Naive thymus-derived CD4-positive, alpha-beta T cell (primary cell): ENCODE measurements around the gene TMEM242. TPM values are rescaled to one million over a fixed set of nuclear protein-coding genes. Genes with fewer than 3 reads are reported as not detected.

Experiments used
- ATAC-seq: fragments of 150-1000 bp; cut with Tn5 transposase; 2 replicates; pipeline ENCODE4 v1.10.0; 2021; ENCODE audit warnings: mild to moderate bottlenecking, moderate library complexity
- CTCF ChIA-PET: fragments of 350-600 bp; sonication (Branson Sonifier 250); formaldehyde crosslinking; loops from one replicate; lab custom pipeline; 2021; ENCODE audit warnings: antibody characterized with exemption; lab: Charles Lee
- POLR2A ChIA-PET: fragments of 350-600 bp; sonication (Branson Sonifier 250); formaldehyde crosslinking; loops from one replicate; lab custom pipeline; 2021; ENCODE audit warnings: antibody characterized with exemption, inconsistent platforms; lab: Charles Lee
- DNase-seq, 9 donors: peaks; one replicate each; pipeline versions ENCODE4 v3.0.0 to v3.0.0-alpha.2; 2020 to 2022; ENCODE audit warnings: mixed read lengths in 1 of 9
- H3K27ac ChIP-seq: one replicate; pipeline ENCODE4 v1.7.0; 2013; ENCODE audit warnings: mild to moderate bottlenecking, low read depth, low read length, moderate library complexity
- H3K27me3 ChIP-seq, 2 donors: one replicate each; pipeline ENCODE4 v1.7.0; 2013; ENCODE audit warnings: low read length in 2 of 2, mild to moderate bottlenecking in 2 of 2, moderate library complexity in 2 of 2; ENCODE audit not compliant: control insufficient read depth in 2 of 2, insufficient read depth in 2 of 2
- H3K36me3 ChIP-seq, 3 experiments: 1 replicate in 2 of 3; 2 replicates in 1 of 3; pipeline ENCODE4 v1.7.0; 2013; ENCODE audit warnings: low read length in 3 of 3, mild to moderate bottlenecking in 3 of 3, moderate library complexity in 1 of 3; ENCODE audit not compliant: insufficient read depth in 3 of 3, control insufficient read depth in 2 of 3
- H3K4me1 ChIP-seq, 2 donors: one replicate each; pipeline ENCODE4 v1.7.0; 2013; ENCODE audit warnings: low read length in 2 of 2, mild to moderate bottlenecking in 2 of 2, moderate library complexity in 1 of 2; ENCODE audit not compliant: control insufficient read depth in 2 of 2, insufficient read depth in 2 of 2
- H3K4me3 ChIP-seq: 2 replicates; pipeline ENCODE4 v1.7.0; 2013; ENCODE audit warnings: mild to moderate bottlenecking, low read length
- H3K9me3 ChIP-seq, 3 experiments: 1 replicate in 2 of 3; 2 replicates in 1 of 3; pipeline ENCODE4 v1.7.0; 2013; ENCODE audit warnings: low read length in 3 of 3; ENCODE audit not compliant: control insufficient read depth in 2 of 3
- H3K27ac Mint-ChIP-seq, 9 donors: one replicate each; pipeline ENCODE4 v1.8.0; 2020 to 2022; ENCODE audit warnings: mixed read lengths in 9 of 9, mild to moderate bottlenecking in 8 of 9, moderate library complexity in 5 of 9, inconsistent platforms in 2 of 9
- H3K27me3 Mint-ChIP-seq, 5 donors: one replicate each; pipeline ENCODE4 v1.8.0; 2021 to 2022; ENCODE audit warnings: mixed read lengths in 5 of 5, mild to moderate bottlenecking in 1 of 5
- H3K36me3 Mint-ChIP-seq, 5 donors: one replicate each; pipeline ENCODE4 v1.8.0; 2020 to 2022; ENCODE audit warnings: mixed read lengths in 5 of 5, mild to moderate bottlenecking in 3 of 5, inconsistent platforms in 1 of 5
- H3K4me1 Mint-ChIP-seq, 7 donors: one replicate each; pipeline ENCODE4 v1.8.0; 2020 to 2022; ENCODE audit warnings: mixed read lengths in 7 of 7, mild to moderate bottlenecking in 3 of 7, inconsistent platforms in 1 of 7
- H3K4me3 Mint-ChIP-seq, 10 donors: one replicate each; pipeline ENCODE4 v1.8.0; 2020 to 2022; ENCODE audit warnings: mild to moderate bottlenecking in 10 of 10, mixed read lengths in 10 of 10, moderate library complexity in 6 of 10, inconsistent platforms in 2 of 10
- H3K9me3 Mint-ChIP-seq, 11 donors: one replicate each; pipeline ENCODE4 v1.8.0; 2020 to 2022; ENCODE audit warnings: mixed read lengths in 11 of 11, mild to moderate bottlenecking in 4 of 11, inconsistent platforms in 1 of 11, moderate library complexity in 1 of 11
- intact Hi-C, 2 donors: fragments of 100-400 bp; cut with micrococcal nuclease; formaldehyde crosslinking; loops; one replicate each; pipeline ENCODE4 v1.15.1; 2023
- polyA plus RNA-seq, 2 donors: library from polyadenylated mRNA; unstranded; fragments of 300-500 nt; fragmentation: Illumina TruSeq; gene quantifications; one replicate each; pipeline ENCODE4 v1.2.3, GENCODE V29; 2021
- total RNA-seq, 6 experiments: library from RNA in 5 of 6; stranded (reverse) in 5 of 6; gene quantifications; 1 replicate in 5 of 6; 2 replicates in 1 of 6; pipeline ENCODE4 v1.2.3 and lab custom pipeline; 2021 to 2026

The TMEM242 gene
- total and polyA plus RNA-seq, 7 experiments from 2014 or later, result 6.6 to 15.6 (median 12.8) TPM

DNA sequence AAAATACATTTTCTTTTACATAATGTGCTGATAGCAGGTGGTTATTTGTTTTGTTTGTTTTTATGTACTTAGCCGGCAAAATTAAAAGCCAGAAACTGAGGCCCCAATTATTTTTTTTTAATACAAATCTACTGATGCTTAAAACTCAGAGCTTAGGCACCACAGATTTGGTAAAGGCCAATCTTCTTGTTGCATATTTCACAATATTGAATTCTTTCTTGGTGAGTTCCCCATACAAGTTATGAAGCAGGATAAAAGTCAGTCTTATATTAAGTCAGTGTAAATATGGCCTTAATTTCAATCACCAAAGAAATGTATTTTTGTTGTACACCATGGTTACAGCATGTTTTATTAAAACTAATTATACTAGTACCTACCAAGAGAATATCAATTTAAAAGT is 41.4 kb upstream of the TMEM242 start:
- ChIA-PET CTCF (no interaction called here), POLR2A (no interaction called here)
- no peak overlapping the region for H3K4me3 ChIP-seq
- H3K4me1 ChIP-seq, result peaks cover 4 to 11% of the 10 kb centered on the region in 2 donors
- intact Hi-C loops, result loop anchor here in 1 of 2 donors (5.0 kb wide), 1 partner anchor 42 kb away; the partner anchor contains the start of gene TMEM242
- no peaks in the 10 kb centered on the region for H3K36me3 ChIP-seq
- no peaks in the 10 kb centered on the region for H3K9me3 ChIP-seq
- H3K27me3 ChIP-seq, result peaks cover 0 to 9% of the 10 kb centered on the region in 2 donors
- Mint-ChIP-seq H3K4me3 (no peak overlapping the region), H3K4me1 (peaks cover 5 to 16% (median 14%) of the 10 kb centered on the region in 7 donors), H3K27ac (no peak overlapping the region), H3K9me3 (no peaks in the 10 kb centered on the region), H3K27me3 (peaks cover 32 to 59% (median 40%) of the 10 kb centered on the region in 5 donors), H3K36me3 (no peaks in the 10 kb centered on the region)
- no peak overlapping the region for H3K27ac ChIP-seq
- DNase-seq (no peak), ATAC-seq (no peak)

GRCh38 chr6:157361886-157362285 is 38.6 kb upstream of the TMEM242 start:
- no peaks in the 10 kb centered on the region for H3K9me3 Mint-ChIP-seq
- H3K9me3 ChIP-seq, result no peaks in the 10 kb centered on the region
- H3K27ac ChIP-seq, result no peak overlapping the region
- POLR2A ChIA-PET, result interaction anchor here (0.7 kb wide), 1 partner anchor 269 kb away, joined by 3 read pairs; no protein-coding TSS in a partner anchor
- intact Hi-C loops, result no loop called here
- no peak overlapping the region for H3K4me3 ChIP-seq
- no peak overlapping the region for H3K4me3 Mint-ChIP-seq
- peaks cover 0 to 2% (median 0%) of the 10 kb centered on the region in 5 donors for H3K36me3 Mint-ChIP-seq
- no peak for ATAC-seq
- no peaks in the 10 kb centered on the region for H3K36me3 ChIP-seq
- no peak overlapping the region for H3K27ac Mint-ChIP-seq
- H3K4me1 Mint-ChIP-seq, result no peaks in the 10 kb centered on the region
- H3K4me1 ChIP-seq, result no peaks in the 10 kb centered on the region
- H3K27me3 Mint-ChIP-seq, result peaks cover 22 to 56% (median 40%) of the 10 kb centered on the region in 5 donors
- CTCF ChIA-PET, result interaction anchor here (0.7 to 0.8 kb wide), 2 partner anchors 16 to 225 kb away, joined by 3 to 4 read pairs; no protein-coding TSS in a partner anchor
- no peak for DNase-seq
- H3K27me3 ChIP-seq, result peaks cover 0 to 9% of the 10 kb centered on the region in 2 donors

DNA sequence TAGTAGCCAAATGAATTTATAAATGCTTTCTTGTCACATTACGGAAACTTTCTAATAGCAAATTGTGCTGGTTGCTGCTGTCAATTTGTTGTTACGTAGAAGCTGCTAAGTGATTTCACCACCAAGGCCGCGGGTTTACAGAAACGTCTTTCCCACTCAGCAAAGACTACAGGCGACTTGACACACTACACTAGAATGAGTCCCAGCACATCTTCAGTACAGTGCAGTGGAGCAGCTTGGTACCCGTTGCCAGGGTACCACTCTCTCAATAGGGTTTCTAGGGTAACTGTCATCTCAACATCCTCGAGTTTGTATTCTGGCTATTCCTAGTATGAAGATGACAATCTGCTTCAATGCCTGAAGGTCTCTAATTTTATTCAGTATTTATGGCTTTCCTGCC is 35.0 kb upstream of the TMEM242 start:
- Mint-ChIP-seq H3K9me3 (peaks cover 0 to 1% (median 0%) of the 10 kb centered on the region in 11 donors), H3K27me3 (peaks cover 21 to 53% (median 32%) of the 10 kb centered on the region in 5 donors), H3K36me3 (peaks cover 0 to 2% (median 0%) of the 10 kb centered on the region in 5 donors), H3K4me3 (no peak overlapping the region), H3K4me1 (no peaks in the 10 kb centered on the region), H3K27ac (no peak overlapping the region)
- Histone ChIP-seq H3K4me3 (no peak overlapping the region), H3K4me1 (no peaks in the 10 kb centered on the region), H3K27me3 (peaks cover 0 to 3% of the 10 kb centered on the region in 2 donors), H3K36me3 (no peaks in the 10 kb centered on the region), H3K27ac (no peak overlapping the region), H3K9me3 (no peaks in the 10 kb centered on the region)
- ChIA-PET CTCF (no interaction called here), POLR2A (no interaction called here)
- ATAC-seq, result no peak
- DNase-seq, result no peak
- intact Hi-C loops, result no loop called here

- CTCF ChIA-PET, result interaction anchor here (1.6 kb wide), 1 partner anchor 15 kb away, joined by 4 read pairs; no protein-coding TSS in a partner anchor
Measured at GRCh38 chr6:157346373-157346772, 23.1 kb upstream of the TMEM242 start.

DNA sequence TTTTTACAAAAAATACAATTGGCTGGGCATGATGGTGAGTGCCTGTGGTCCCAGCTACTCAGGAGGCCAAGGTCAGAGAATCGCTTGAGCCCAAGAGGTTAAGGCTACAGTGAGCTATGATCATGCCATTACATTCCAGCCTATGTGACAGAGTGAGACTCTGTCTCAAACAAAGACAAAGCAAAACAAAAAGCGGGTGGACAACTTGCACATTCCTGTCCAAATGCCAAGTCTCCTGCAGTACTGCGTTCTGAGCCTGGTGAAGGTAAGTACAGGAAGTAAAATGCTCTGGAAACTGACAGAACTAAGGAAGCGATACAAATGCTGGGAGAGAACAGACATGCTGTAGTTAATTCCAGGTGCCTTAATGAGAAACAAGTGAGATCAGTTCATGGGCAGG is 20.4 kb upstream of the TMEM242 start:
- Mint-ChIP-seq H3K9me3 (peaks cover 0 to 5% (median 0%) of the 10 kb centered on the region in 11 donors), H3K27me3 (peaks cover 17 to 80% (median 21%) of the 10 kb centered on the region in 5 donors), H3K27ac (no peak overlapping the region), H3K36me3 (peaks cover 0 to 1% (median 0%) of the 10 kb centered on the region in 5 donors), H3K4me1 (no peaks in the 10 kb centered on the region), H3K4me3 (no peak overlapping the region)
- ChIA-PET CTCF (no interaction called here), POLR2A (no interaction called here)
- H3K9me3 ChIP-seq, result no peaks in the 10 kb centered on the region
- no peaks in the 10 kb centered on the region for H3K4me1 ChIP-seq
- no peaks in the 10 kb centered on the region for H3K36me3 ChIP-seq
- no peak overlapping the region for H3K4me3 ChIP-seq
- H3K27me3 ChIP-seq, result no peaks in the 10 kb centered on the region
- intact Hi-C loops, result no loop called here
- no peak for ATAC-seq
- no peak overlapping the region for H3K27ac ChIP-seq
- no peak for DNase-seq

More at GRCh38 chr6:157346373-157346772, 23.1 kb upstream of the TMEM242 start:
- H3K36me3 Mint-ChIP-seq, result peaks cover 0 to 1% (median 0%) of the 10 kb centered on the region in 5 donors
- no peak overlapping the region for H3K27ac Mint-ChIP-seq
- DNase-seq (no peak), ATAC-seq (no peak)
- no peaks in the 10 kb centered on the region for H3K9me3 ChIP-seq
- peaks cover 0 to 7% (median 0%) of the 10 kb centered on the region in 11 donors for H3K9me3 Mint-ChIP-seq
- H3K4me3 Mint-ChIP-seq, result no peak overlapping the region
- no peaks in the 10 kb centered on the region for H3K4me1 ChIP-seq
- intact Hi-C loops, result no loop called here
- no peaks in the 10 kb centered on the region for H3K27me3 ChIP-seq
- H3K4me3 ChIP-seq, result no peak overlapping the region
- H3K4me1 Mint-ChIP-seq, result no peaks in the 10 kb centered on the region
- POLR2A ChIA-PET, result no interaction called here
- H3K27ac ChIP-seq, result no peak overlapping the region
- no peaks in the 10 kb centered on the region for H3K36me3 ChIP-seq
- H3K27me3 Mint-ChIP-seq, result peaks cover 11 to 76% (median 18%) of the 10 kb centered on the region in 5 donors

GRCh38 chr6:157339432-157339831 is 16.1 kb upstream of the TMEM242 start:
- ATAC-seq (no peak), DNase-seq (no peak)
- Mint-ChIP-seq H3K36me3 (no peaks in the 10 kb centered on the region), H3K27me3 (peaks cover 19 to 72% (median 24%) of the 10 kb centered on the region in 5 donors), H3K9me3 (peaks cover 0 to 3% (median 0%) of the 10 kb centered on the region in 11 donors), H3K4me1 (peaks cover 0 to 2% (median 0%) of the 10 kb centered on the region in 7 donors), H3K4me3 (no peak overlapping the region), H3K27ac (no peak overlapping the region)
- CTCF ChIA-PET, result no interaction called here
- H3K4me1 ChIP-seq, result no peaks in the 10 kb centered on the region
- no peak overlapping the region for H3K4me3 ChIP-seq
- POLR2A ChIA-PET, result no interaction called here
- H3K36me3 ChIP-seq, result no peaks in the 10 kb centered on the region
- intact Hi-C loops, result loop anchor here in 1 of 2 donors (10.0 kb wide), 1 partner anchor 775 kb away; no protein-coding TSS in a partner anchor
- no peaks in the 10 kb centered on the region for H3K27me3 ChIP-seq
- H3K9me3 ChIP-seq, result no peaks in the 10 kb centered on the region
- H3K27ac ChIP-seq, result no peak overlapping the region

- H3K27ac Mint-ChIP-seq, result no peak overlapping the region
- no peaks in the 10 kb centered on the region for H3K27me3 ChIP-seq
- CTCF ChIA-PET, result interaction anchor here (0.9 to 1.3 kb wide), 2 partner anchors 9 to 23 kb away, joined by 3 to 4 read pairs; no protein-coding TSS in a partner anchor
- no peaks in the 10 kb centered on the region for H3K36me3 Mint-ChIP-seq
- peaks cover 30 to 70% (median 33%) of the 10 kb centered on the region in 5 donors for H3K27me3 Mint-ChIP-seq
- H3K4me3 Mint-ChIP-seq, result no peak overlapping the region
- no peaks in the 10 kb centered on the region for H3K9me3 ChIP-seq
- POLR2A ChIA-PET, result no interaction called here
- peaks cover 0 to 3% (median 0%) of the 10 kb centered on the region in 11 donors for H3K9me3 Mint-ChIP-seq
- no peaks in the 10 kb centered on the region for H3K36me3 ChIP-seq
- H3K4me1 ChIP-seq, result no peaks in the 10 kb centered on the region
- no peak for ATAC-seq
- H3K4me1 Mint-ChIP-seq, result peaks cover 0 to 2% (median 0%) of the 10 kb centered on the region in 7 donors
- no peak overlapping the region for H3K4me3 ChIP-seq
- H3K27ac ChIP-seq, result no peak overlapping the region
- intact Hi-C loops, result loop anchor here in 1 of 2 donors (10.0 kb wide), 1 partner anchor 773 kb away; no protein-coding TSS in a partner anchor
- DNase-seq, result no peak
Measured at GRCh38 chr6:157337751-157338150, 14.4 kb upstream of the TMEM242 start.
